HG03159 (cell line): ENCODE data around the gene ITGB3.
"Not testable (repeated sequence)": the region's sequence is repeated elsewhere in the genome, so short reads cannot be mapped to it uniquely, and the experiment has no call there.

Experiments
- ATAC-seq: cut with Tn5 transposase; IDR thresholded peaks from one replicate; pipeline ENCODE4 v1.9.1; 2021; ENCODE audit warnings: mild to moderate bottlenecking, moderate library complexity; ENCODE audit not compliant: unreplicated experiment

Gene ITGB3

GRCh38 chr17:47253541-47254402 lies at the start of gene ITGB3:
TSS of gene ITGB3 (plus strand) at chr17:47253827. CDS start at chr17:47253862, 35 bp downstream.
- ATAC-seq = peak; percentile 87

- ATAC-seq = no peak
Measured at GRCh38 chr17:47203984-47204721, 49.5 kb upstream of the ITGB3 start.

GRCh38 chr17:47204722-47205418 lies 48.8 kb upstream of the ITGB3 start:
- ATAC-seq = no peak

GRCh38 chr17:47205419-47205963 lies 48.1 kb upstream of the ITGB3 start:
- peak; percentile 55 for ATAC-seq

GRCh38 chr17:47207143-47208067 lies 46.2 kb upstream of the ITGB3 start:
- no peak for ATAC-seq

- ATAC-seq = no peak
Measured at GRCh38 chr17:47208744-47209488, 44.7 kb upstream of the ITGB3 start, which contains the start of gene MYL4. TSS of gene MYL4 (plus strand) at chr17:47209348. CDS start at chr17:47209423, 75 bp downstream.

- ATAC-seq = no peak
Measured at GRCh38 chr17:47209499-47209898, 44.1 kb upstream of the ITGB3 start.

- no peak for ATAC-seq
Measured at GRCh38 chr17:47210105-47210504, 43.5 kb upstream of the ITGB3 start.

GRCh38 chr17:47210779-47211178 lies 42.8 kb upstream of the ITGB3 start:
- no peak for ATAC-seq

- ATAC-seq = no peak
Measured at GRCh38 chr17:47212458-47212857, 41.2 kb upstream of the ITGB3 start.

- ATAC-seq = no peak
Measured at GRCh38 chr17:47213540-47213939, 40.1 kb upstream of the ITGB3 start.

- no peak for ATAC-seq
Measured at GRCh38 chr17:47214931-47215330, 38.7 kb upstream of the ITGB3 start.

- ATAC-seq = not testable (repeated sequence)
Measured at GRCh38 chr17:47216821-47217220, 36.8 kb upstream of the ITGB3 start.

- not testable (repeated sequence) for ATAC-seq
Measured at GRCh38 chr17:47217279-47217678, 36.3 kb upstream of the ITGB3 start.

GRCh38 chr17:47218896-47219430 lies 34.7 kb upstream of the ITGB3 start:
- no peak for ATAC-seq

GRCh38 chr17:47219621-47220475 lies 33.8 kb upstream of the ITGB3 start:
- ATAC-seq = no peak

- ATAC-seq = no peak
Measured at GRCh38 chr17:47220531-47220999, 33.1 kb upstream of the ITGB3 start.

- no peak for ATAC-seq
Measured at GRCh38 chr17:47221154-47221553, 32.5 kb upstream of the ITGB3 start.
